HepG2 (cell line): ENCODE data around the gene JUND. TPM values are rescaled to one million over a fixed set of nuclear protein-coding genes. Genes with fewer than 3 reads are reported as not detected.

Source experiments
- ARNT ChIP-seq: fragments of 450-650 bp; IDR thresholded peaks from 2 replicates; pipeline ENCODE4 v1.6.1; 2017
- BRF2 ChIP-seq: sonication (generic); formaldehyde crosslinking; IDR thresholded peaks from 2 replicates; pipeline ENCODE4 v1.8.1; 2022; ENCODE audit warnings: mild to moderate bottlenecking, missing genetic modification reagents
- ESRRA ChIP-seq: sonication (generic); formaldehyde crosslinking; IDR thresholded peaks from 2 replicates; pipeline ENCODE4 v1.5.1; 2020; ENCODE audit warnings: mild to moderate bottlenecking, low read depth, missing genetic modification reagents
- FIP1L1 ChIP-seq: fragments of 200-400 bp; formaldehyde crosslinking; IDR thresholded peaks from 2 replicates; pipeline ENCODE4 v1.6.1; 2018; ENCODE audit warnings: low read depth, mild to moderate bottlenecking, low read length, moderate library complexity, borderline replicate concordance; ENCODE audit not compliant: insufficient read depth
- HNRNPUL1 ChIP-seq: fragments of 200-400 bp; formaldehyde crosslinking; IDR thresholded peaks from 2 replicates; pipeline ENCODE4 v1.6.1; 2017; ENCODE audit warnings: low read depth, mild to moderate bottlenecking, low read length, moderate library complexity
- HOXA5 ChIP-seq: sonication (generic); formaldehyde crosslinking; IDR thresholded peaks from 2 replicates; pipeline ENCODE4 v1.4.0; 2020; ENCODE audit warnings: missing genetic modification reagents
- MLLT10 ChIP-seq: sonication (generic); formaldehyde crosslinking; IDR thresholded peaks from 2 replicates; pipeline ENCODE4 v1.4.0; 2020; ENCODE audit warnings: missing genetic modification reagents
- NR2F2 ChIP-seq: IDR thresholded peaks from 2 replicates; pipeline ENCODE4 v1.6.1; 2012; ENCODE audit warnings: low read depth, inconsistent platforms, borderline replicate concordance
- RELA ChIP-seq: sonication (generic); formaldehyde crosslinking; IDR thresholded peaks from 2 replicates; pipeline ENCODE4 v1.4.0; 2020; ENCODE audit warnings: missing genetic modification reagents
- RFX3 ChIP-seq: IDR thresholded peaks from 2 replicates; pipeline ENCODE4 v1.6.1; 2016; ENCODE audit warnings: missing biosample characterization, missing genetic modification reagents
- SMARCC2 ChIP-seq: fragments of 450-650 bp; IDR thresholded peaks from 2 replicates; pipeline ENCODE4 v1.6.1; 2017; ENCODE audit warnings: antibody characterized with exemption, mild to moderate bottlenecking
- SNAPC4 ChIP-seq: sonication (generic); formaldehyde crosslinking; IDR thresholded peaks from 2 replicates; pipeline ENCODE4 v1.4.0; 2020; ENCODE audit warnings: mild to moderate bottlenecking, missing genetic modification reagents
- SRF ChIP-seq: IDR thresholded peaks from 2 replicates; pipeline ENCODE4 v1.6.1; 2011; ENCODE audit warnings: mild to moderate bottlenecking, low read depth, low read length, moderate library complexity
- STAG1 ChIP-seq: sonication (generic); formaldehyde crosslinking; IDR thresholded peaks from 2 replicates; pipeline ENCODE4 v1.4.0; 2020; ENCODE audit warnings: missing genetic modification reagents
- U2AF1 ChIP-seq: fragments of 200-400 bp; formaldehyde crosslinking; optimal IDR thresholded peaks from 2 replicates; pipeline ENCODE3; 2017; ENCODE audit warnings: mild to moderate bottlenecking, low read depth, low read length
- ZMYM4 ChIP-seq: sonication (generic); formaldehyde crosslinking; IDR thresholded peaks from 2 replicates; pipeline ENCODE4 v1.8.1; 2023; ENCODE audit warnings: mild to moderate bottlenecking, missing genetic modification reagents
- ZNF512B ChIP-seq: sonication (generic); formaldehyde crosslinking; IDR thresholded peaks from 2 replicates; pipeline ENCODE4 v1.5.1; 2020; ENCODE audit warnings: missing genetic modification reagents, mild to moderate bottlenecking, borderline replicate concordance
- ZNF672 ChIP-seq: sonication (generic); formaldehyde crosslinking; IDR thresholded peaks from 2 replicates; pipeline ENCODE4 v1.8.1; 2022; ENCODE audit warnings: missing genetic modification reagents
- ZNF800 ChIP-seq: sonication (generic); formaldehyde crosslinking; IDR thresholded peaks from 2 replicates; pipeline ENCODE4 v1.4.0; 2020; ENCODE audit warnings: missing genetic modification reagents
- polyA plus RNA-seq, 8 experiments: library from polyadenylated mRNA; depleted of rRNA in 3 of 8; stranded (reverse) in 7 of 8; unstranded in 1 of 8; fragments of >200 nt; fragmentation: Illumina TruSeq in 4 of 8; extraction: Trizol in 4 of 8; gene quantifications; 2 replicates each; pipeline versions ENCODE4 v1.2.1 to v1.2.3, GENCODE V29; 2011 to 2016; ENCODE audit warnings: low read depth in 4 of 8, missing spikeins in 1 of 8, mixed read lengths in 1 of 8; ENCODE audit not compliant: insufficient read depth in 1 of 8
- total RNA-seq, 5 experiments: library from RNA; depleted of rRNA; stranded (reverse); fragments of >200 nt; fragmentation: Illumina TruSeq; extraction: Trizol; gene quantifications; 2 replicates each; pipeline ENCODE4 v1.2.3, GENCODE V29; 2016; ENCODE audit warnings: low read depth in 1 of 5

Gene JUND
- total and polyA plus RNA-seq, 2 of the 13 experiments (the other 11 are each of a cell fraction or from before 2014, with no cell fraction given): 41.2 to 59.8 TPM

GRCh38 chr19:18280247-18281081, 958 bp downstream of the JUND start (continued):
- no peak; the same call in 1 of the 2 replicates for TF ChIP-seq HOXA5
- TF ChIP-seq NR2F2: no peak
- no peak for TF ChIP-seq ZNF672 (CRISPR knock-in tag)
- TF ChIP-seq ESRRA (CRISPR knock-in tag): no peak
- no peak for TF ChIP-seq BRF2 (CRISPR knock-in tag)
- no peak for TF ChIP-seq ZNF512B (CRISPR knock-in tag)
- TF ChIP-seq SNAPC4 (CRISPR knock-in tag): no peak
- no peak for TF ChIP-seq U2AF1
- TF ChIP-seq STAG1 (CRISPR knock-in tag): no peak
- no peak for TF ChIP-seq SRF
- no peak for TF ChIP-seq SMARCC2
- peak; percentile 59; the same call in 1 of the 2 replicates for TF ChIP-seq ZMYM4 (CRISPR knock-in tag)
- no peak for TF ChIP-seq MLLT10 (CRISPR knock-in tag)
- TF ChIP-seq FIP1L1: no peak
- TF ChIP-seq ARNT: no peak
- no peak for TF ChIP-seq RELA
- no peak for TF ChIP-seq HNRNPUL1
- TF ChIP-seq ZNF800 (CRISPR knock-in tag): peak; percentile 87; the same call in 1 of the 2 replicates
- no peak for TF ChIP-seq RFX3 (CRISPR knock-in tag)
